Activated CD4-positive, alpha-beta T cell treated with anti-CD3 and anti-CD28 coated beads for 36 hours (primary cell): ENCODE measurements around the gene SEZ6L. TPM values are rescaled to one million over a fixed set of nuclear protein-coding genes. Genes with fewer than 3 reads are reported as not detected.
A peak's percentile ranks its signal among the peaks of the same experiment; 100 is the strongest.

Source experiments
- ATAC-seq: fragments of 200-7000 bp; cut with Tn5 transposase; one replicate; pipeline ENCODE4 v1.10.0; 2021; ENCODE audit warnings: mild to moderate bottlenecking, moderate library complexity
- CTCF ChIA-PET: fragments of 350-600 bp; sonication (Branson Sonifier 250); formaldehyde crosslinking; loops from one replicate; lab custom pipeline; 2021; ENCODE audit warnings: antibody characterized with exemption; lab: Charles Lee
- POLR2A ChIA-PET: fragments of 350-600 bp; sonication (Branson Sonifier 250); formaldehyde crosslinking; loops from one replicate; lab custom pipeline; 2021; ENCODE audit warnings: antibody characterized with exemption, inconsistent platforms; lab: Charles Lee
- DNase-seq: peaks from one replicate; pipeline ENCODE4 v3.0.0-alpha.2; 2020
- H3K27ac Mint-ChIP-seq: one replicate; pipeline ENCODE4 v1.8.0; 2021; ENCODE audit warnings: mixed read lengths
- H3K27me3 Mint-ChIP-seq: one replicate; pipeline ENCODE4 v1.8.0; 2021; ENCODE audit warnings: mixed read lengths
- H3K36me3 Mint-ChIP-seq: one replicate; pipeline ENCODE4 v1.8.0; 2021; ENCODE audit warnings: low read depth, mixed read lengths
- H3K4me1 Mint-ChIP-seq: one replicate; pipeline ENCODE4 v1.8.0; 2021; ENCODE audit warnings: mixed read lengths
- H3K4me3 Mint-ChIP-seq: one replicate; pipeline ENCODE4 v1.8.0; 2021; ENCODE audit warnings: mild to moderate bottlenecking, moderate library complexity, mixed read lengths
- H3K9me3 Mint-ChIP-seq: one replicate; pipeline ENCODE4 v1.8.0; 2021; ENCODE audit warnings: low read depth, mixed read lengths
- intact Hi-C, 2 experiments: fragments of 100-400 bp; cut with DNase I in 1 of 2; cut with micrococcal nuclease in 1 of 2; formaldehyde crosslinking; loops; one replicate each; pipeline versions ENCODE4 v1.14.2 to v1.15.1; 2022 to 2024; cut with DNase I, micrococcal nuclease
- total RNA-seq, 2 experiments: library from RNA; stranded (reverse); gene quantifications; one replicate each; pipeline ENCODE4 v1.2.3, GENCODE V29; 2021

Gene SEZ6L
- total RNA-seq, 2 experiments from 2014 or later: not detected

GRCh38 chr22:26324150-26324549 is 154.9 kb downstream of the SEZ6L start:
- Mint-ChIP-seq H3K27me3 (peaks cover 3% of the 10 kb centered on the region), H3K36me3 (no peaks in the 10 kb centered on the region), H3K27ac (no peak overlapping the region), H3K4me1 (no peaks in the 10 kb centered on the region), H3K4me3 (no peak overlapping the region), H3K9me3 (no peaks in the 10 kb centered on the region)
- ChIA-PET CTCF (interaction anchor here (0.6 kb wide), 1 partner anchor 1207 kb away, joined by 4 read pairs; no protein-coding TSS in a partner anchor), POLR2A (no interaction called here)
- DNase-seq (no peak), ATAC-seq (no peak)
- intact Hi-C loops: no loop called here

GRCh38 chr22:26325641-26326040 is 156.4 kb downstream of the SEZ6L start:
- POLR2A ChIA-PET: no interaction called here
- ATAC-seq (no peak), DNase-seq (no peak)
- Mint-ChIP-seq H3K36me3 (no peaks in the 10 kb centered on the region), H3K27ac (no peak overlapping the region), H3K27me3 (peaks cover 3% of the 10 kb centered on the region), H3K4me1 (no peaks in the 10 kb centered on the region), H3K9me3 (no peaks in the 10 kb centered on the region), H3K4me3 (no peak overlapping the region)
- intact Hi-C loops: no loop called here
- CTCF ChIA-PET: interaction anchor here (0.7 kb wide), 1 partner anchor 69 kb away, joined by 3 read pairs; no protein-coding TSS in a partner anchor

- CTCF ChIA-PET: interaction anchor here (0.6 kb wide), 1 partner anchor 172 kb away, joined by 3 read pairs; no protein-coding TSS in a partner anchor
- Mint-ChIP-seq H3K27ac (no peak overlapping the region), H3K4me3 (no peak overlapping the region), H3K36me3 (no peaks in the 10 kb centered on the region), H3K4me1 (no peaks in the 10 kb centered on the region), H3K27me3 (peaks cover 4% of the 10 kb centered on the region), H3K9me3 (no peaks in the 10 kb centered on the region)
- ATAC-seq: no peak
- DNase-seq: no peak
- intact Hi-C loops: no loop called here
- POLR2A ChIA-PET: no interaction called here
These were observed 157.5 kb downstream of the SEZ6L start for GRCh38 chr22:26326803-26327202.

GRCh38 chr22:26327306-26327705 is 158.0 kb downstream of the SEZ6L start:
- Mint-ChIP-seq H3K27ac (no peak overlapping the region), H3K4me3 (no peak overlapping the region), H3K9me3 (no peaks in the 10 kb centered on the region), H3K27me3 (peaks cover 4% of the 10 kb centered on the region), H3K4me1 (no peaks in the 10 kb centered on the region), H3K36me3 (no peaks in the 10 kb centered on the region)
- DNase-seq (no peak), ATAC-seq (no peak)
- POLR2A ChIA-PET: interaction anchor here (0.6 kb wide), 1 partner anchor 109 kb away, joined by 7 read pairs; no protein-coding TSS in a partner anchor
- intact Hi-C loops: no loop called here
- CTCF ChIA-PET: interaction anchor here (0.6 kb wide), 2 partner anchors 171 to 347 kb away, joined by 3 read pairs; no protein-coding TSS in a partner anchor

- Mint-ChIP-seq H3K4me3 (no peak overlapping the region), H3K4me1 (no peaks in the 10 kb centered on the region), H3K9me3 (no peaks in the 10 kb centered on the region), H3K36me3 (no peaks in the 10 kb centered on the region), H3K27me3 (peaks cover 8% of the 10 kb centered on the region), H3K27ac (no peak overlapping the region)
- DNase-seq (no peak), ATAC-seq (no peak)
- POLR2A ChIA-PET: interaction anchor here (0.6 kb wide), 1 partner anchor 109 kb away, joined by 7 read pairs; no protein-coding TSS in a partner anchor
- CTCF ChIA-PET: no interaction called here
- intact Hi-C loops: no loop called here
These were observed 159.0 kb downstream of the SEZ6L start for GRCh38 chr22:26328221-26328620.

GRCh38 chr22:26330971-26331625 is 161.8 kb downstream of the SEZ6L start:
- ChIA-PET POLR2A (no interaction called here), CTCF (interaction anchor here (0.6 to 1.7 kb wide), 13 partner anchors 9 to 485 kb away, joined by 3 to 5 read pairs (median 3); no protein-coding TSS in a partner anchor)
- Mint-ChIP-seq H3K4me3 (no peak overlapping the region), H3K27me3 (peaks cover 9% of the 10 kb centered on the region), H3K36me3 (no peaks in the 10 kb centered on the region), H3K4me1 (no peaks in the 10 kb centered on the region), H3K27ac (no peak overlapping the region), H3K9me3 (no peaks in the 10 kb centered on the region)
- intact Hi-C loops: loop anchor here (1.0 to 5.0 kb wide), 6 partner anchors 158 to 868 kb away; no protein-coding TSS in a partner anchor
- ATAC-seq: peak; percentile 55
- DNase-seq: peak; percentile 76

- ChIA-PET CTCF (interaction anchor here (1.1 to 1.9 kb wide), 3 partner anchors 32 to 870 kb away, joined by 4 to 8 read pairs (median 6); no protein-coding TSS in a partner anchor), POLR2A (no interaction called here)
- ATAC-seq (no peak), DNase-seq (no peak)
- Mint-ChIP-seq H3K36me3 (no peaks in the 10 kb centered on the region), H3K27ac (no peak overlapping the region), H3K4me3 (no peak overlapping the region), H3K4me1 (no peaks in the 10 kb centered on the region), H3K9me3 (no peaks in the 10 kb centered on the region), H3K27me3 (peaks cover 11% of the 10 kb centered on the region)
- intact Hi-C loops: loop anchor here in 1 of 2 experiments (5.0 kb wide), 1 partner anchor 161 kb away; no protein-coding TSS in a partner anchor
These were observed 164.0 kb downstream of the SEZ6L start for GRCh38 chr22:26333088-26333800.

- H3K4me3 Mint-ChIP-seq: no peak overlapping the region
- POLR2A ChIA-PET: no interaction called here
- no peak overlapping the region for H3K27ac Mint-ChIP-seq
- intact Hi-C loops: loop anchor here in 1 of 2 experiments (5.0 kb wide), 1 partner anchor 162 kb away; no protein-coding TSS in a partner anchor
- DNase-seq (no peak), ATAC-seq (no peak)
- no peaks in the 10 kb centered on the region for H3K9me3 Mint-ChIP-seq
- no peaks in the 10 kb centered on the region for H3K36me3 Mint-ChIP-seq
- H3K4me1 Mint-ChIP-seq: no peaks in the 10 kb centered on the region
- CTCF ChIA-PET: interaction anchor here (0.7 to 1.1 kb wide), 2 partner anchors 31 to 424 kb away, joined by 3 to 4 read pairs; no protein-coding TSS in a partner anchor
- peaks cover 14% of the 10 kb centered on the region for H3K27me3 Mint-ChIP-seq
These were observed 165.0 kb downstream of the SEZ6L start for GRCh38 chr22:26334232-26334631.

- ATAC-seq (no peak), DNase-seq (no peak)
- CTCF ChIA-PET: no interaction called here
- intact Hi-C loops: no loop called here
- Mint-ChIP-seq H3K4me1 (no peaks in the 10 kb centered on the region), H3K27ac (no peak overlapping the region), H3K9me3 (no peaks in the 10 kb centered on the region), H3K27me3 (peaks cover 25% of the 10 kb centered on the region), H3K36me3 (no peaks in the 10 kb centered on the region), H3K4me3 (no peak overlapping the region)
- POLR2A ChIA-PET: no interaction called here
These were observed 167.5 kb downstream of the SEZ6L start for GRCh38 chr22:26336773-26337172.

GRCh38 chr22:26339755-26340154 is 170.5 kb downstream of the SEZ6L start:
- ChIA-PET POLR2A (interaction anchor here (0.7 kb wide), 1 partner anchor 8 kb away, joined by 3 read pairs; no protein-coding TSS in a partner anchor), CTCF (no interaction called here)
- H3K36me3 Mint-ChIP-seq: no peaks in the 10 kb centered on the region
- DNase-seq (no peak), ATAC-seq (no peak)
- H3K4me1 Mint-ChIP-seq: no peaks in the 10 kb centered on the region
- H3K27me3 Mint-ChIP-seq: peaks cover 26% of the 10 kb centered on the region
- H3K4me3 Mint-ChIP-seq: no peak overlapping the region
- intact Hi-C loops: no loop called here
- no peak overlapping the region for H3K27ac Mint-ChIP-seq
- no peaks in the 10 kb centered on the region for H3K9me3 Mint-ChIP-seq

- ChIA-PET POLR2A (no interaction called here), CTCF (interaction anchor here (0.6 to 1.1 kb wide), 2 partner anchors 32 to 566 kb away, joined by 3 to 4 read pairs; no protein-coding TSS in a partner anchor)
- no peaks in the 10 kb centered on the region for H3K4me1 Mint-ChIP-seq
- H3K36me3 Mint-ChIP-seq: no peaks in the 10 kb centered on the region
- H3K27me3 Mint-ChIP-seq: peaks cover 26% of the 10 kb centered on the region
- intact Hi-C loops: no loop called here
- H3K27ac Mint-ChIP-seq: no peak overlapping the region
- no peak overlapping the region for H3K4me3 Mint-ChIP-seq
- H3K9me3 Mint-ChIP-seq: peaks cover 2% of the 10 kb centered on the region
- DNase-seq (no peak), ATAC-seq (no peak)
These were observed 173.6 kb downstream of the SEZ6L start for GRCh38 chr22:26342745-26343410.
